Effector memory CD4-positive, alpha-beta T cell (primary cell): ENCODE measurements around the gene LRRTM3.

ENCODE experiments used
- DNase-seq, 3 donors: peaks; one replicate each; pipeline ENCODE4 v3.0.0-alpha.2; 2020
- H3K27ac ChIP-seq: 2 replicates; pipeline ENCODE4 v1.7.0; 2013; ENCODE audit warnings: mild to moderate bottlenecking, low read length, moderate library complexity; ENCODE audit not compliant: insufficient read depth, poor library complexity, severe bottlenecking
- H3K27me3 ChIP-seq: replicated peaks from 2 replicates; pipeline ENCODE4 v1.7.0; 2013; ENCODE audit warnings: mild to moderate bottlenecking, low read length; ENCODE audit not compliant: insufficient read depth, control insufficient read depth, poor library complexity, severe bottlenecking
- H3K36me3 ChIP-seq: 2 replicates; pipeline ENCODE4 v1.7.0; 2013; ENCODE audit warnings: mild to moderate bottlenecking, low read length, moderate library complexity; ENCODE audit not compliant: control insufficient read depth, insufficient read depth
- H3K4me1 ChIP-seq: 2 replicates; pipeline ENCODE4 v1.7.0; 2013; ENCODE audit warnings: low read length, mild to moderate bottlenecking; ENCODE audit not compliant: control insufficient read depth, insufficient read depth, poor library complexity, severe bottlenecking
- H3K4me3 ChIP-seq: 2 replicates; pipeline ENCODE4 v1.7.0; 2013; ENCODE audit warnings: low read length, low read depth, mild to moderate bottlenecking; ENCODE audit not compliant: insufficient read depth, poor library complexity, severe bottlenecking
- H3K9me3 ChIP-seq: 2 replicates; pipeline ENCODE4 v1.7.0; 2013; ENCODE audit warnings: mild to moderate bottlenecking, low read length, moderate library complexity; ENCODE audit not compliant: control insufficient read depth

LRRTM3 gene

DNA sequence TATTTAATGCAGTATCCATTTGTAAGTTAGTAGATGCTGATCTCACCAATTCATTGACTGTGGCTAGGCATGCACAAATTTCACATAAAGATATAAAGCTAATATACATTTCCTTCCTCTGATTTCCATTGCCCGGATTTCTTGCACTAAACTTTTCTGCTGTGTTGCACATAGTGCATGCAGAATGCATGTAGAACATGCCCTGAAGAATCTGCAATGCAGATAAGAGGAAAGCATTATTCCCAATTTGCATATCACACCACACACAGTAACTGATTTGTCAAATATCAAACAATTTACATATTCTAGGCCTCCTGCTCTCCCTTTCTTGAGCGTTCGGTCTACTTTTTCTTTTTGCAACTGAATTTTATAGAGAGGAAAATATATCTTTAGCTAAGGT lies 124.2 kb downstream of the LRRTM3 start:
- Histone ChIP-seq H3K4me3 (no peak overlapping the region), H3K27me3 (no peaks in the 10 kb centered on the region), H3K4me1 (no peaks in the 10 kb centered on the region), H3K36me3 (no peaks in the 10 kb centered on the region), H3K27ac (no peak overlapping the region), H3K9me3 (no peaks in the 10 kb centered on the region)
- no peak for DNase-seq

DNA sequence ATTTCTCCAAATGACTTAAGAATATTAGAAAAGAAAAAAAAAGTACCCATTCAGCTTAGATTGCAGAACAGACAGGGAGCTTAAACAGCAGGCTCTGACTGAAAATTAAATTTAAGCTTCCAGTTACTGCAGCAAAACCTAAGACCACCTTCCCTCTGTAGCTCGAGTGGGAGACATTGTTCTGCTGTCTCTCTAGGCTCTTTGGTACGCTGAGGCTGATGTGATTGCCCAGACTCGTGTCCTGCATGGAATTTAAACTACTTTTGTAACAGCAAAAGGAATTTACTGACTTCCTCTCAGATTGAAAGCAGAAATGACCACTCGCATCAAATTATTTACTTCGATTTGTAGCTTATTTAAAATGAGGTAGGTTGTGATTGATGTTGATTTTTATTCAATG lies 124.6 kb downstream of the LRRTM3 start:
- Histone ChIP-seq H3K4me1 (no peaks in the 10 kb centered on the region), H3K4me3 (no peak overlapping the region), H3K9me3 (no peaks in the 10 kb centered on the region), H3K27ac (no peak overlapping the region), H3K27me3 (no peaks in the 10 kb centered on the region), H3K36me3 (no peaks in the 10 kb centered on the region)
- no peak for DNase-seq

DNA sequence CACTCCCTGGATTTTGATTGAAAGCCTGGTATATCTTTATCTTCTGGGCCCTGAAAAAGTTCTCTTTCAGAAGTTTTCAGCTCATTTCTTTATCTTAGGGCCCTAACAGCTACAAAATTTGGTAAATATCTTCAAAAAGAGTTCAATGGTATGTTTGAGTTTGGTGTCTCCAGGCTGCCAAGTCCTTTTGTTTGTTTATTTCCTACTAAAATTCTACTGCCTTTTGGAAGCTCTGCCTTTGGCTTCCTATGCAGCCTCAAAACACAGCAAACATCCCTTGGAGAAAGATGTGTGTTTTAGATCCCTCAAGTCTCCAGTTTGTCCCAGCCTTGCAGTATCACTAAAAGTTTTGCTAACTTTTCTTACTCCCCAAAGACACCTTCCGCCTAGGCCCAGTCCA lies 146.8 kb downstream of the LRRTM3 start:
- no peaks in the 10 kb centered on the region for H3K4me1 ChIP-seq
- DNase-seq, result no peak
- no peak overlapping the region for H3K4me3 ChIP-seq

DNA sequence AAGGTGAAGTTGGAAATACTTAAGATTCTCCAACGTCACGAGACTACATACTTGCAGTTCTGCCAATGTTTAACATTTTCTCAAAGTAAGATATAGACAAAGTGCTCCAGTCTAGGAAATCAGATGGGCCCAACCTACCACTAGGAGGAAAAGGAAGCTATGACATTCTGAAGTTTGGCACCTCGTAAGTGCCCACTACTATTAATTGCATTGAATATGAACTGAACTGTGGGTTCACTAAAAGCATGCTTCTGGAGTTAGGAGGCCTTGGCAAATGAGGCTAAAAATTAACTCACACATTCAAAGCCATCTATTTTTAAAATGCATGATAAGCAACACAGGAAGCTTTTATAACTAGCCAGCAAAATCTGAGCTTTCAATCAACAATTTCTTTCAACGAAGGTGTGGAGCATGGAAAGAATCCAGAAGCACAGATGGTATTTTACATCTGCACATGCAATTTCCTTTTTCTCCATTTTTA lies 149.7 kb downstream of the LRRTM3 start:
- Histone ChIP-seq H3K27me3 (no peaks in the 10 kb centered on the region), H3K4me3 (no peak overlapping the region), H3K27ac (no peak overlapping the region), H3K36me3 (no peaks in the 10 kb centered on the region), H3K4me1 (no peaks in the 10 kb centered on the region), H3K9me3 (no peaks in the 10 kb centered on the region)
- DNase-seq, result no peak

More for the DNA sequence above, 146.8 kb downstream of the LRRTM3 start:
- Histone ChIP-seq H3K36me3 (no peaks in the 10 kb centered on the region), H3K9me3 (no peaks in the 10 kb centered on the region), H3K27me3 (no peaks in the 10 kb centered on the region), H3K27ac (no peak overlapping the region)

DNA sequence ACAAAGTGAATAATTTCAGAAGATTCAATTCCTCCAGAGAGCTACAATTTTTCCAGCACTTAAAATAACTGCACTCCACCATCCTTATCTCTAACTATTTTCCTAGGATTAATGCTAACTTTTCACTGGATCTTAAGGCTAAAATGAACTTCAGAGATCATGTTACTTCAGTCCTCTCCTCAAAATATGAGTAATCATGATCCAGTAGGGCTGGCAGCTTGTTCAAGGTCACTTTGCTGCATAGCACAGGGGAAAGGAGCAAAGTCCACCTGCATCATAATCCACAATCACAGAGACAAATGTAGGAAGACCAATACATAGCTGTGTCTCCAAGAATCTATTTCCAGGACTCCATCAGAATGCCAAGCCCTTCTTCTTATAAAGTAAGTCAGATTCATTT lies 150.3 kb downstream of the LRRTM3 start:
- Histone ChIP-seq H3K27ac (no peak overlapping the region), H3K9me3 (no peaks in the 10 kb centered on the region), H3K36me3 (no peaks in the 10 kb centered on the region), H3K4me1 (no peaks in the 10 kb centered on the region), H3K27me3 (no peaks in the 10 kb centered on the region), H3K4me3 (no peak overlapping the region)
- no peak for DNase-seq

DNA sequence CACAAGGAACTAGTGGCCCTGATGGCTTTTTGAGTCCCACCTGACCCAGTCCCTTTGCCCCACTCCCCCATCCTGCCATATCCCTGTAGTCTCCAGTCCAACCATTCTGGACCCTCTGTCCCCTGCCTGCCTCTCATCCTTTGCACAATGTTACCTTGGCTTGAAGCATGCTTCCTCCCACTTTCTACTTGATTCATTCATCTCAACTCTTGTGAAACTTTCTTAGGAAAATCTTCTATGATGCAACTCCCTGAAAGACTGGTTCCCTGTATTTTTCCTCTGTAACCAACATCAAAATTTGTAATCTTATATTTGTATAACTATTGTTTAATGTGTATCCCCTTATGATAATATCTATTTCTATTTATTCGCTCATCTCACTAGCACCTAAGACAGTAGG lies 151.5 kb downstream of the LRRTM3 start:
- Histone ChIP-seq H3K9me3 (no peaks in the 10 kb centered on the region), H3K4me1 (no peaks in the 10 kb centered on the region), H3K36me3 (no peaks in the 10 kb centered on the region), H3K4me3 (no peak overlapping the region), H3K27me3 (no peaks in the 10 kb centered on the region), H3K27ac (no peak overlapping the region)
- DNase-seq, result no peak

DNA sequence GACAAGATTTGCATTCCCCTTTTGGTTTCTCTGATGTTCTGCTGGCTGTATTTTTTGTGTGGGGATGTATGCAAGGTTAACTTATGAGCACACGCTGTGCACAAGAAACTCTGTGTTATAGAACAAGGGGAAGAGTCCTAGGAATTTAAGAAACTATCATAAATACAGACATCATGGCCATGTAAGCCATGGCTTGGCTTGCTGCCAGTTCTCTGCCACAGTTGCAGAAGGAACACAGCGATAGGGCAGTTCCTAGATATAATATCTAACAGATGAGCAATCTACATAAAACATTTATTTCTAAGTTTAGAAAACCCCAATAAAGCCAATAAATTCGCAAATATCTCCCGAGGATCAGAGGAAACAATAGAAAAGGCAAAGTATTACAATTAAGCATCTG lies 153.3 kb downstream of the LRRTM3 start:
- H3K9me3 ChIP-seq, result no peaks in the 10 kb centered on the region
- no peaks in the 10 kb centered on the region for H3K27me3 ChIP-seq
- no peaks in the 10 kb centered on the region for H3K36me3 ChIP-seq
- no peak overlapping the region for H3K27ac ChIP-seq
- no peak overlapping the region for H3K4me3 ChIP-seq
- H3K4me1 ChIP-seq, result no peaks in the 10 kb centered on the region
- DNase-seq, result no peak

DNA sequence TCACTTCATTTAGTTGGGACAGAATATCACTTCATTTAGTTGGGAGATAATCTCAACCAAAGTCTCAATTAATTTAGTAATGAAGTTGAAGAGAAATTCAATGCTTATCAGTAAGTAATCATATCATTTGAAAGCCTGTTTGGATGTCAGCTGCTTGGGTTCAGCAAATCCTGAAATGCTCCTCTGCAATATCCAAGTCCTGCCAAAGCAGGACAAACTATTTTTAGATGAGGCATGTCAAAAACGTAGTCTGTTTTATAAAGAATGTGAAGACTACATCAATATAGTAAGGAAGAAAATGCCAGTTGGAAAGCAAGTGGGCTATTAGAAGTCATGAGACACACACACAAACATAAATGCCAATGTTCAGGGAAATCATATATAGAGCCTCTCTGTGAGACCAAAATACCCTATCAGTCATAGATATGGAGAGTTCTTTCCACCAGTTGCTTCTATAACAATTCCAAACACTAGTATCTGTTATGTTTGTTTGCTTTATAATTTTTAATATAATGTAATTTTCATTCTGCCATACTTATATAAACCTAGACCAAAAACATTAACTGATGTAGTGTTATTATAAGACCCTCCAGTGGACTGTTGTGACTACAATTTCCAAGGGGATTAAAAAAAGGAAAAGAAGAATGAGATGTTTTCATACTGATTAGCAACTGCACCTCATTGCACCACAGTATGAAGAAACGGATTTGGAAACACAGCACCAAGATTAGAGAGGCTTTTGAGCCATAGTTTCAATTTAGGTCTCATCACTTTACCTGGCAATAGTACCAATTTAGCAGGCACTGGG lies 160.7 kb downstream of the LRRTM3 start:
- no peak for DNase-seq
- Histone ChIP-seq H3K4me3 (no peak overlapping the region), H3K9me3 (no peaks in the 10 kb centered on the region), H3K4me1 (no peaks in the 10 kb centered on the region), H3K27me3 (no peaks in the 10 kb centered on the region), H3K36me3 (no peaks in the 10 kb centered on the region), H3K27ac (no peak overlapping the region)

DNA sequence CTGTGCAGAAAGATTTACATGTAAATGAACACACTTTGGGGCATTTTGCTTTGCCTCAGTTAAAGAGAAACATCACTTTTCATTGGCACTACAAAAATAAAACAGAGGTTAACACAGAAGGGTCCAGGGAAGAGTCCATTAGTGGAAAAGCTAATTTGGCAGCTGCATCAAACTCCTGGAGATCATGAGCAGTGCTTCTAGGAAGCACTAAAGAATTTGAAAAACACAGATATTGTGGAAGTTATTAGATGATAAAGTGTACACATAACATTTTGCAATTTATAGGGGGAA lies 161.2 kb downstream of the LRRTM3 start:
- H3K9me3 ChIP-seq, result no peaks in the 10 kb centered on the region
- DNase-seq, result no peak
- no peaks in the 10 kb centered on the region for H3K36me3 ChIP-seq
- no peak overlapping the region for H3K4me3 ChIP-seq
- H3K4me1 ChIP-seq, result no peaks in the 10 kb centered on the region
- no peak overlapping the region for H3K27ac ChIP-seq
- no peaks in the 10 kb centered on the region for H3K27me3 ChIP-seq

DNA sequence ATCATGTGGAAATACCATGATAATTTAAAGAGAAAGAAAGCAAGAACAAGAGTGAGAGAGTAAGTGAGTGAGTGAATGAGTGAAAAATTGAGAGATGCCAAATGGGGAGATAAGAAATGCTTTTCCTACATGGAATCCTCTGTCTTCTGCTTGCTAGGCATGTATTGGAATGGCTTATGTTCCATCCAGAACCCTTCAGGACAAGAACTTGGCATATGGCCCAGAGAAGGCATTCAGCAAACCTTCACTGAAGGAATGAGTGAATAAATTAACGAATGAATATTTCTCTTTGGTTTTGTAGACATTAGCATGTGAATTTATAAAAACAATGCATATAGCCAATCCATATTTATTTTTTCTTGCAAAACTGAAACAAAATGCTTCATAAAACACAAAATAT lies 162.2 kb downstream of the LRRTM3 start:
- no peaks in the 10 kb centered on the region for H3K4me1 ChIP-seq
- no peak for DNase-seq
- H3K27ac ChIP-seq, result no peak overlapping the region
- no peaks in the 10 kb centered on the region for H3K9me3 ChIP-seq
- H3K4me3 ChIP-seq, result no peak overlapping the region
- no peaks in the 10 kb centered on the region for H3K36me3 ChIP-seq
- no peaks in the 10 kb centered on the region for H3K27me3 ChIP-seq
